ENCODE data around the gene SERTAD4. TPM values are rescaled to one million over a fixed set of nuclear protein-coding genes. Genes with fewer than 3 reads are reported as not detected.

Gene SERTAD4
- total RNA-seq, 2 experiments from 2014 or later, result not detected

DNA sequence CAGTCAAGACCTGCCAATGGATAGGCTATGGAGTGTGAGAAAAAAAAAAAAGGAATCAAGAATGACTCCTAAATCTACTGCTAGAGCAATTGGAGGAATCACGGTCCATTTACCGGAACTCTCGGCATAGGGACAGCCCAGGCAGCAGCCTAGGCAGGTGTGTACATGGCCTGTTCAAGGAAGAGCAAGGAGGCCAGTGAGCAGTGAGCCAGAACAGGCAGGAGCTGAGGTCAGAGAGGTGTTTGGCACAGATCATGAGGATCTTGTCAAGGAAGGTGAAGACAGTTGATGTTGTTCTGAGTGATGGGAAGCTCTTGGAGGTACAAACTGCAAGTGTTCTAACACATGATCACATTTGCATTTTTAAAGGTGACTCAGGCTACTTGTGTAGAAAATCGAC lies 55.5 kb downstream of the SERTAD4 start:
- ChIA-PET CTCF (no interaction called here), POLR2A (interaction anchor here (1.2 kb wide), 1 partner anchor 9 kb away, joined by 4 read pairs; no protein-coding TSS in a partner anchor)
- no peak for TF ChIP-seq CTCF (IDR thresholded peaks at IDR 0.05)
- ATAC-seq (no peak), DNase-seq (no peak)
- Mint-ChIP-seq H3K36me3 (ENCODE audit: low read depth) (no peaks in the 10 kb centered on the region), H3K4me3 (no peak overlapping the region), H3K9me3 (no peaks in the 10 kb centered on the region), H3K4me1 (ENCODE audit: low read depth) (no peaks in the 10 kb centered on the region), H3K27me3 (peaks cover 39% of the 10 kb centered on the region), H3K27ac (no peak overlapping the region)
- intact Hi-C loops (cut with micrococcal nuclease), result no loop called here

- TF ChIP-seq CTCF (IDR thresholded peaks at IDR 0.05), result no peak
- DNase-seq (no peak), ATAC-seq (no peak)
- H3K27ac Mint-ChIP-seq, result no peak overlapping the region
- H3K4me1 Mint-ChIP-seq (ENCODE audit: low read depth), result no peaks in the 10 kb centered on the region
- H3K9me3 Mint-ChIP-seq, result no peaks in the 10 kb centered on the region
- ChIA-PET CTCF (no interaction called here), POLR2A (interaction anchor here (1.6 kb wide), 1 partner anchor 13 kb away, joined by 5 read pairs; no protein-coding TSS in a partner anchor)
- H3K27me3 Mint-ChIP-seq, result peaks cover 39% of the 10 kb centered on the region
- intact Hi-C loops (cut with micrococcal nuclease), result no loop called here
- no peaks in the 10 kb centered on the region for H3K36me3 Mint-ChIP-seq (ENCODE audit: low read depth)
- no peak overlapping the region for H3K4me3 Mint-ChIP-seq
Measured at GRCh38 chr1:210289248-210289647, 56.7 kb downstream of the SERTAD4 start.

DNA sequence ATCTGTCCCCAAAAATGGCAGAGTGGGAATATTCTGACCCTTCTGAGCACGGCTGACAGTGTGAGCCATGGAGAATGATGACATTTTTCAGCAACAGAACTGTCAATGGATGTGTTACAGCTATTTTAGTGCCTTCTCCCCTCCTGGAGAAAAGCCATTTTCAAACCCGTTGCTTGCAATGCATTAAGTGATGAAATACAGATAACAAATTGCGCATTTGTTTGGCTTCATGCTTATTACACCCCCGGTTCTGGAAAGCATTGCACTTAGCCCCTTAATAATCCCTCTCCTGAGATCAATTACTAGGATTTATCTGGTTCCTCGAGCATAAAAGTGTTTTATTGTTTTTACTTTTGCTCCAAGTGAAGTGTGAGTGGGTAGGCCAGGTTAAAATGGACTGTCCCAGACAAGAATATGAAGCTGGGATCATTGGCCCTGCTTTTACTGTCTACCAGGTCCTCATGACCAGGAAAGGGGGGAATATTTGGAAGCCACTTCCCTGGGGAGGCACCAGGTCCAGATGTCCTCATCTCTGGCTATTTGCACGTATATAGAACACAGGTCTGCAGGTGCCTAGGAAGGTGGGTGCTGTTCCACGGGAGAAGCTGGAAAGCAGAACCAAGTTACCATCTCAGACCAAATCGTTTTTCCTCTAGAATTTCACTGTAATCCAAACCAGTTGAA lies 58.6 kb downstream of the SERTAD4 start:
- Mint-ChIP-seq H3K27me3 (peaks cover 41% of the 10 kb centered on the region), H3K4me3 (no peak overlapping the region), H3K9me3 (no peaks in the 10 kb centered on the region), H3K4me1 (ENCODE audit: low read depth) (no peaks in the 10 kb centered on the region), H3K27ac (no peak overlapping the region), H3K36me3 (ENCODE audit: low read depth) (no peaks in the 10 kb centered on the region)
- no peak for TF ChIP-seq CTCF (IDR thresholded peaks at IDR 0.05)
- intact Hi-C loops (cut with micrococcal nuclease), result no loop called here
- CTCF ChIA-PET, result interaction anchor here (0.8 to 1.3 kb wide), 5 partner anchors 8 to 109 kb away, joined by 3 to 4 read pairs (median 4); no protein-coding TSS in a partner anchor
- POLR2A ChIA-PET, result no interaction called here
- ATAC-seq (no peak), DNase-seq (no peak)

DNA sequence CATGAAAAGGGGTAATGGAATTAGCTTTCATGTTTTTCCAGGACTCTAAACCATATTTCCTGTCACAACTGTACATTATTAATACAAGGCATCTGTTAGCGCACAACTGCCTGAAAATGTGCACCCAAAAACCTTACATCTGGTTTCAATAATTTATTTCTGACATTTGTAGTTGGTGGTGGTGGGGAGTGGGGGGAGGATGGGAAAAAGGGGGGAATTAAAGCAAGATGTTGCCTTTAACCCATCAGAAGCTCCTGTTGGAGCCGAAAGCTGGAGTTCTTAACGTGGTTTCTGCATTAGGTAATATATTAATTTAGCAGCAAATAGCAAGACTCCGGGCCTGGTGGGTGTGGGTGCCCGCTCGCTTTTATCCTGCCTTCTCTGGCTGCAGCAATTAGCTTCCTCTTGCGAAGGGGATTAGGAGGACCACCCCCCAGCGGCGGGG lies 59.2 kb downstream of the SERTAD4 start:
- no peak for DNase-seq
- H3K9me3 Mint-ChIP-seq, result no peaks in the 10 kb centered on the region
- no peaks in the 10 kb centered on the region for H3K4me1 Mint-ChIP-seq (ENCODE audit: low read depth)
- H3K36me3 Mint-ChIP-seq (ENCODE audit: low read depth), result no peaks in the 10 kb centered on the region
- no peak for TF ChIP-seq CTCF (IDR thresholded peaks at IDR 0.05)
- ATAC-seq, result no peak
- peaks cover 42% of the 10 kb centered on the region for H3K27me3 Mint-ChIP-seq
- no peak overlapping the region for H3K27ac Mint-ChIP-seq
- H3K4me3 Mint-ChIP-seq, result no peak overlapping the region
- intact Hi-C loops (cut with micrococcal nuclease), result no loop called here
- ChIA-PET POLR2A (interaction anchor here (1.7 kb wide), 1 partner anchor 10 kb away, joined by 3 read pairs; no protein-coding TSS in a partner anchor), CTCF (interaction anchor here (0.8 to 1.3 kb wide), 8 partner anchors 9 to 108 kb away, joined by 3 to 4 read pairs (median 4); no protein-coding TSS in a partner anchor)

DNA sequence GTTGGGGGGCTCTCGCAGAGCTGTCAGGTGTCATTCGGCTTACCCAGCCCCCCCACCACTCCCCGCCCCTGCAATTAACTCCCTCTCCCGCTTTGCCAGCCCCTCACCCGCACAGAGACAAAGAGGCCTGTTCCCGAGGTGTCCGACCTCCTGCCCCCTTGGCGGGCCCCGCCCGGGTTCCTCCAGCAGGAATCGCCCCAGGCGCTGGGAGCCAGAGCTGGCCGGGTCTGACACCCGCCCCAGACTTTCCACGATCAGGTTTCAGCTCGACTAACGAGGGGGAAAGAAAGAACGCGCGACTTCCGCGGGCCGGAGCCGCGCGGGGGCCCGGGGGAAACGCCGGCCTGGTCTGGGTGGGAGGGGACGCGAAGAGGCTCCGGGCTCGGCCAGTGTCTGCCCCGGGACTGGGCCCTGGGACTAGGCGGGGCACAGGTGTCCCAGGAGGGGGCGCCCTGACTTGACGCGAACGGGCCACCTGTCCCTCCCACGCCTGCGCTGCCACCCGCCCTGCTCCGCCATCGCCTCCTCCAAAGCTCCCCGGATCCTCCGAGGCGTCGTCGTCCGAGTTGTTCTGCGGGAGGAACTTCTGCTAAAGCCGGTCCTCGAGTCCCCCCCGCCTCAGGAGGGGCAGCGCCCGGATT lies 59.8 kb downstream of the SERTAD4 start:
- H3K36me3 Mint-ChIP-seq (ENCODE audit: low read depth), result no peaks in the 10 kb centered on the region
- intact Hi-C loops (cut with micrococcal nuclease), result no loop called here
- peak; percentile 67 for DNase-seq
- H3K27me3 Mint-ChIP-seq, result peaks cover 46% of the 10 kb centered on the region
- no peaks in the 10 kb centered on the region for H3K4me1 Mint-ChIP-seq (ENCODE audit: low read depth)
- ATAC-seq, result peak; percentile 82
- H3K9me3 Mint-ChIP-seq, result no peaks in the 10 kb centered on the region
- POLR2A ChIA-PET, result interaction anchor here (1.7 kb wide), 1 partner anchor 10 kb away, joined by 3 read pairs; no protein-coding TSS in a partner anchor
- H3K4me3 Mint-ChIP-seq, result no peak overlapping the region
- peak; percentile 30 for TF ChIP-seq CTCF (IDR thresholded peaks at IDR 0.05)
- CTCF ChIA-PET, result interaction anchor here (0.9 to 1.8 kb wide), 9 partner anchors 9 to 432 kb away, joined by 3 to 5 read pairs (median 4); no protein-coding TSS in a partner anchor
- H3K27ac Mint-ChIP-seq, result no peak overlapping the region

All from activated CD8-positive, alpha-beta T cell treated with anti-CD3 and anti-CD28 coated beads for 36 hours (primary cell).